DOHH2 (cell line): ENCODE results near the gene HOXB13.

Source experiments
- H3F3A ChIP-seq: fragments of 200-600 bp; sonication (generic), shearing (Covaris generic); 2 replicates; pipeline ENCODE4 v1.6.0; 2016; ENCODE audit warnings: antibody characterized with exemption, mild to moderate bottlenecking; ENCODE audit not compliant: control insufficient read depth, insufficient read depth
- H3K27ac ChIP-seq: fragments of 200-600 bp; sonication (generic); 2 replicates; pipeline ENCODE4 v1.5.1; 2014; ENCODE audit warnings: low read depth, mild to moderate bottlenecking, low read length, moderate library complexity
- H3K27me3 ChIP-seq: fragments of 200-600 bp; sonication (generic); 2 replicates; pipeline ENCODE4 v1.6.1; 2014; ENCODE audit warnings: mild to moderate bottlenecking, low read length, mixed read lengths; ENCODE audit not compliant: control insufficient read depth
- H3K36me3 ChIP-seq: fragments of 200-600 bp; sonication (generic); 2 replicates; pipeline ENCODE4 v1.6.1; 2014; ENCODE audit warnings: mild to moderate bottlenecking, low read length, moderate library complexity, mixed read lengths; ENCODE audit not compliant: control insufficient read depth
- H3K4me1 ChIP-seq: fragments of 200-600 bp; sonication (generic); 2 replicates; pipeline ENCODE4 v1.6.1; 2014; ENCODE audit warnings: mild to moderate bottlenecking, low read length, mixed read lengths; ENCODE audit not compliant: control insufficient read depth
- H3K4me2 ChIP-seq: fragments of 200-600 bp; sonication (generic); 2 replicates; pipeline ENCODE4 v1.6.0; 2014; ENCODE audit warnings: mild to moderate bottlenecking, low read length, moderate library complexity
- H3K4me3 ChIP-seq: fragments of 200-600 bp; sonication (generic); 2 replicates; pipeline ENCODE4 v1.5.1; 2014; ENCODE audit warnings: mild to moderate bottlenecking, low read length, mixed read lengths
- H3K79me2 ChIP-seq: fragments of 200-600 bp; sonication (generic); 2 replicates; pipeline ENCODE4 v1.6.1; 2014; ENCODE audit warnings: mild to moderate bottlenecking, low read length, mixed read lengths; ENCODE audit not compliant: control insufficient read depth
- H3K9me2 ChIP-seq: fragments of 200-600 bp; sonication (generic); replicated peaks from 2 replicates; pipeline ENCODE4 v1.6.1; 2014; ENCODE audit warnings: mild to moderate bottlenecking, low read length, mixed read lengths; ENCODE audit not compliant: control insufficient read depth
- H3K9me3 ChIP-seq: fragments of 200-600 bp; sonication (generic); 2 replicates; pipeline ENCODE4 v1.6.1; 2014; ENCODE audit warnings: antibody characterized with exemption, low read length, mixed read lengths; ENCODE audit not compliant: control insufficient read depth, insufficient read depth
- H4K20me1 ChIP-seq: fragments of 200-600 bp; sonication (generic); 2 replicates; pipeline ENCODE4 v1.6.0; 2014; ENCODE audit warnings: low read depth, mild to moderate bottlenecking, antibody characterized with exemption, low read length, moderate library complexity; ENCODE audit not compliant: control insufficient read depth, insufficient read depth
- CTCF ChIP-seq: fragments of 200-600 bp; sonication (generic); IDR thresholded peaks from one replicate; pipeline ENCODE4 v1.5.1; 2014; ENCODE audit warnings: antibody characterized with exemption, mild to moderate bottlenecking, low read depth, low read length; ENCODE audit not compliant: poor library complexity, severe bottlenecking
- EZH2phosphoT487 ChIP-seq: fragments of 200-600 bp; sonication (generic); IDR thresholded peaks from 2 replicates; pipeline ENCODE4 v1.6.1; 2017; ENCODE audit warnings: borderline replicate concordance, mild to moderate bottlenecking, antibody characterized with exemption, low read length, moderate library complexity, mixed read lengths

Gene HOXB13

GRCh38 chr17:48756830-48757251, 28.3 kb upstream of the HOXB13 start:
- no peak overlapping the region for H3K4me3 ChIP-seq
- H3K4me1 ChIP-seq, result no peaks in the 10 kb centered on the region
- H3K4me2 ChIP-seq, result no peak overlapping the region
- no peaks in the 10 kb centered on the region for H3F3A ChIP-seq
- H3K79me2 ChIP-seq, result no peaks in the 10 kb centered on the region
- H3K27ac ChIP-seq, result no peak overlapping the region
- no peaks in the 10 kb centered on the region for H3K36me3 ChIP-seq
- H3K9me2 ChIP-seq, result no peaks in the 10 kb centered on the region
- peaks cover 45% of the 10 kb centered on the region for H3K27me3 ChIP-seq
- TF ChIP-seq EZH2phosphoT487, result no peak
- no peak for TF ChIP-seq CTCF
- H4K20me1 ChIP-seq, result no peaks in the 10 kb centered on the region
- H3K9me3 ChIP-seq, result no peaks in the 10 kb centered on the region

- Histone ChIP-seq H3K36me3 (no peaks in the 10 kb centered on the region), H3K4me3 (no peak overlapping the region), H3F3A (no peaks in the 10 kb centered on the region), H3K27ac (no peak overlapping the region), H3K79me2 (no peaks in the 10 kb centered on the region), H3K4me2 (no peak overlapping the region), H3K9me2 (no peaks in the 10 kb centered on the region), H4K20me1 (no peaks in the 10 kb centered on the region), H3K9me3 (no peaks in the 10 kb centered on the region), H3K4me1 (no peaks in the 10 kb centered on the region), H3K27me3 (peaks cover 52% of the 10 kb centered on the region)
- TF ChIP-seq EZH2phosphoT487, result no peak
- no peak for TF ChIP-seq CTCF
Observed at GRCh38 chr17:48755356-48755755, 26.8 kb upstream of the HOXB13 start.

- peaks cover 57% of the 10 kb centered on the region for H3K27me3 ChIP-seq
Observed at GRCh38 chr17:48754500-48755261, 26.1 kb upstream of the HOXB13 start.

More at GRCh38 chr17:48754500-48755261, 26.1 kb upstream of the HOXB13 start:
- H3F3A ChIP-seq, result no peaks in the 10 kb centered on the region
- no peaks in the 10 kb centered on the region for H3K9me3 ChIP-seq
- H3K4me2 ChIP-seq, result no peak overlapping the region
- H3K9me2 ChIP-seq, result no peaks in the 10 kb centered on the region
- H3K79me2 ChIP-seq, result no peaks in the 10 kb centered on the region
- no peak overlapping the region for H3K27ac ChIP-seq
- H3K4me3 ChIP-seq, result no peak overlapping the region
- H3K36me3 ChIP-seq, result no peaks in the 10 kb centered on the region
- H4K20me1 ChIP-seq, result no peaks in the 10 kb centered on the region
- TF ChIP-seq EZH2phosphoT487 (no peak), CTCF (no peak)
- H3K4me1 ChIP-seq, result no peaks in the 10 kb centered on the region
